Measurements from ENCODE around the gene KBTBD2. TPM values are rescaled to one million over a fixed set of nuclear protein-coding genes. Genes with fewer than 3 reads are reported as not detected.

Gene KBTBD2
- total and polyA plus RNA-seq, 2 of the 4 experiments (the other 2 are of a cell fraction): 13.2 to 32.3 TPM

- no peak overlapping the region for H3K14ac ChIP-seq (replicated peaks; ENCODE audit: low read depth, low read length)
- H3K56ac ChIP-seq (ENCODE audit: extremely low read depth, insufficient read depth, low read length): no peak overlapping the region
- DNase-seq (no peak), ATAC-seq (ENCODE audit: low read depth) (no peak)
- BruUV-seq (replicated peaks): no TSS peak
- CTCF ChIA-PET: no interaction called here
- POLR2A ChIA-PET (ENCODE audit: unreplicated experiment): no interaction called here
- no peak overlapping the region for H3K4ac ChIP-seq (ENCODE audit: low read depth, low read length)
- TF ChIP-seq MXI1 (IDR thresholded peaks at IDR 0.05; ENCODE audit: borderline replicate concordance, low read depth, low read length): no peak
- no peak for TF ChIP-seq RAD21 (IDR thresholded peaks at IDR 0.05; ENCODE audit: low read length)
- TF ChIP-seq NFE2L2 (IDR thresholded peaks at IDR 0.05; ENCODE audit: low read depth, low read length): no peak
- no peak for TF ChIP-seq RFX5 (IDR thresholded peaks at IDR 0.05; ENCODE audit: low read depth, low read length)
- no peak for TF ChIP-seq BHLHE40 (IDR thresholded peaks at IDR 0.05; ENCODE audit: low read depth, low read length)
- no peak for TF ChIP-seq SMC3 (IDR thresholded peaks at IDR 0.05; ENCODE audit: low read depth, low read length)
- no peak for TF ChIP-seq MAFK (IDR thresholded peaks at IDR 0.05; ENCODE audit: low read depth, low read length)
- TF ChIP-seq CHD1 (IDR thresholded peaks at IDR 0.05; ENCODE audit: low read depth, low read length): no peak
- no peak for TF ChIP-seq RCOR1 (IDR thresholded peaks at IDR 0.05; ENCODE audit: insufficient replicate concordance, low read length)
- TF ChIP-seq CTCF (conservative IDR thresholded peaks at IDR 0.05; ENCODE audit: low read depth, low read length): no peak
- no peak for TF ChIP-seq USF2 (IDR thresholded peaks at IDR 0.05; ENCODE audit: low read depth, low read length)
- no peak for TF ChIP-seq CEBPB (IDR thresholded peaks at IDR 0.05; ENCODE audit: low read depth, low read length)
- TF ChIP-seq MAZ (IDR thresholded peaks at IDR 0.05; ENCODE audit: borderline replicate concordance, low read depth, low read length): no peak
- no peak for TF ChIP-seq ELK1 (IDR thresholded peaks at IDR 0.05; ENCODE audit: borderline replicate concordance, low read depth, low read length)
- no peak for TF ChIP-seq POLR2A (IDR thresholded peaks at IDR 0.05; ENCODE audit: low read depth, low read length)
- intact Hi-C loops (cut with micrococcal nuclease) (no loop called here), dilution Hi-C loops (cut with HindIII; ENCODE audit: low sequenced_read_pairs, unreplicated experiment) (no loop called here), in situ Hi-C loops (cut with MboI; ENCODE audit: low sequenced_read_pairs) (no loop called here)
- no peak overlapping the region for H3K9ac ChIP-seq (ENCODE audit: low read depth, low read length)
- H3K23ac ChIP-seq (ENCODE audit: low read depth, low read length): no peak overlapping the region
- no peak overlapping the region for H2BK20ac ChIP-seq (ENCODE audit: low read depth, low read length)
- peaks cover 2 to 3% of the 10 kb centered on the region in 2 experiments; a peak in 1 of 4 replicates for H3K79me1 ChIP-seq (ENCODE audit: low read depth in 1 of 2, low read length in 2 of 2)
- H3K4me1 ChIP-seq (ENCODE audit: control insufficient read depth, insufficient read depth, low read length): no peaks in the 10 kb centered on the region
- H4K5ac ChIP-seq (ENCODE audit: low read depth, low read length): no peak overlapping the region
- 0 out of 2 replicates have a peak, but pooled peaks cover 3% of the 10 kb centered on the region for H3K9me1 ChIP-seq (ENCODE audit: insufficient read depth, low read length)
- no peak overlapping the region for H4K8ac ChIP-seq (ENCODE audit: low read depth in 2 of 2, low read length in 2 of 2)
- no CpG with 5 or more reads among the region's 5 CpGs for WGBS, 2 experiments (ENCODE audit: extremely low coverage in 2 of 2, insufficient read length in 1 of 2)
- peaks cover 30% of the 10 kb centered on the region for H3K36me3 ChIP-seq (ENCODE audit: control insufficient read depth, insufficient read depth, low read length)
- H3K27ac ChIP-seq (ENCODE audit: insufficient read depth, low read length): no peak overlapping the region
- H3K4me3 ChIP-seq (ENCODE audit: insufficient read depth, low read depth, low read length): no peak overlapping the region
- no peak overlapping the region for H3K18ac ChIP-seq (ENCODE audit: low read depth, low read length)
- H2AFZ ChIP-seq (replicated peaks; ENCODE audit: low read length, poor library complexity): no peak overlapping the region
- no peak overlapping the region for H3K4me2 ChIP-seq (ENCODE audit: low read depth, low read length)
- no peaks in the 10 kb centered on the region for H3K9me3 ChIP-seq (ENCODE audit: control insufficient read depth, insufficient read depth, low read length)
- no peak overlapping the region for H2BK5ac ChIP-seq (ENCODE audit: low read depth, low read length, poor library complexity, severe bottlenecking)
- H2AK5ac ChIP-seq (ENCODE audit: low read depth, low read length): no peak overlapping the region
- no peaks in the 10 kb centered on the region for H3K27me3 ChIP-seq (ENCODE audit: control insufficient read depth, insufficient read depth, low read length)
- no peaks in the 10 kb centered on the region for H4K20me1 ChIP-seq (ENCODE audit: insufficient read depth, low read length)
- H2BK15ac ChIP-seq (ENCODE audit: low read depth, low read length): no peak overlapping the region
- no peak overlapping the region for H2AK9ac ChIP-seq (replicated peaks; ENCODE audit: low read depth, low read length, poor library complexity)
- H4K91ac ChIP-seq (ENCODE audit: insufficient read depth, low read depth, low read length): no peak overlapping the region
- no peak overlapping the region for H2BK120ac ChIP-seq (ENCODE audit: low read depth, low read length)
Measured at GRCh38 chr7:32915041-32915536, 23.5 kb upstream of the KBTBD2 start.
